ENCODE results near the gene PRKX. TPM values are rescaled to one million over a fixed set of nuclear protein-coding genes. Genes with fewer than 3 reads are reported as not detected.

The PRKX gene
- total RNA-seq, 1 donor = 13.4 TPM

DNA sequence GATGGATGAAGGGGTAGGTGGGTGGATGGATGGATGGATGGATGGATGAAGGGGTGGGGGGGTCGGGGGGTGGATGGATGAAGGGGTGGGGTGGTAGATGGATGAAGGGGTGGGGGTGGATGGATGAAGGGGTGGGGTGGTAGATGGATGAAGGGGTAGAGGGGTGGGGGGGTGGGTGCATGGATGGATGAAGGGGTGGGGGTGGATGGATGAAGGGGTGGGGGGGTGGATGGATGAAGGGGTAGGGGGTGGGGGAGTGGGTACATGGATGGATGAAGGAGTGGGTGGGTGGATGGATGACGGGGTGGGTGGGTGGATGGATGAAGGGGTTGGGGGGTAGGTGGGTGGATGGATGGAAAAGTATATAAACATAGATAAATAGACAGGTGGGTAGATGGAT lies 74.2 kb downstream of the PRKX start:
- Histone ChIP-seq H2AFZ (ENCODE audit: low read length) (no peak overlapping the region), H3K27ac (ENCODE audit: low read depth, low read length) (no peak overlapping the region), H3K27me3 (ENCODE audit: insufficient read depth, low read length) (no peaks in the 10 kb centered on the region), H3K4me2 (ENCODE audit: insufficient read depth, low read length) (no peak overlapping the region), H3K9me3 (ENCODE audit: low read depth, low read length) (no peaks in the 10 kb centered on the region), H3K4me1 (ENCODE audit: insufficient read depth, low read length) (no peaks in the 10 kb centered on the region), H3K36me3 (ENCODE audit: insufficient read depth, low read length) (no peaks in the 10 kb centered on the region), H4K20me1 (ENCODE audit: insufficient read depth, low read length) (no peaks in the 10 kb centered on the region), H3K4me3 (ENCODE audit: insufficient read depth, low read length) (no peak overlapping the region), H3K79me2 (ENCODE audit: insufficient read depth, low read length) (no peaks in the 10 kb centered on the region)
- TF ChIP-seq, protein P1, sequence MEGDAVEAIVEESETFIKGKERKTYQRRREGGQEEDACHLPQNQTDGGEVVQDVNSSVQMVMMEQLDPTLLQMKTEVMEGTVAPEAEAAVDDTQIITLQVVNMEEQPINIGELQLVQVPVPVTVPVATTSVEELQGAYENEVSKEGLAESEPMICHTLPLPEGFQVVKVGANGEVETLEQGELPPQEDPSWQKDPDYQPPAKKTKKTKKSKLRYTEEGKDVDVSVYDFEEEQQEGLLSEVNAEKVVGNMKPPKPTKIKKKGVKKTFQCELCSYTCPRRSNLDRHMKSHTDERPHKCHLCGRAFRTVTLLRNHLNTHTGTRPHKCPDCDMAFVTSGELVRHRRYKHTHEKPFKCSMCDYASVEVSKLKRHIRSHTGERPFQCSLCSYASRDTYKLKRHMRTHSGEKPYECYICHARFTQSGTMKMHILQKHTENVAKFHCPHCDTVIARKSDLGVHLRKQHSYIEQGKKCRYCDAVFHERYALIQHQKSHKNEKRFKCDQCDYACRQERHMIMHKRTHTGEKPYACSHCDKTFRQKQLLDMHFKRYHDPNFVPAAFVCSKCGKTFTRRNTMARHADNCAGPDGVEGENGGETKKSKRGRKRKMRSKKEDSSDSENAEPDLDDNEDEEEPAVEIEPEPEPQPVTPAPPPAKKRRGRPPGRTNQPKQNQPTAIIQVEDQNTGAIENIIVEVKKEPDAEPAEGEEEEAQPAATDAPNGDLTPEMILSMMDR (IDR thresholded peaks at IDR 0.05; ENCODE audit: extremely low read depth, low read depth, low read length) = no peak
- no peak for DNase-seq (ENCODE audit: insufficient read length, low spot score, missing footprints)

DNA sequence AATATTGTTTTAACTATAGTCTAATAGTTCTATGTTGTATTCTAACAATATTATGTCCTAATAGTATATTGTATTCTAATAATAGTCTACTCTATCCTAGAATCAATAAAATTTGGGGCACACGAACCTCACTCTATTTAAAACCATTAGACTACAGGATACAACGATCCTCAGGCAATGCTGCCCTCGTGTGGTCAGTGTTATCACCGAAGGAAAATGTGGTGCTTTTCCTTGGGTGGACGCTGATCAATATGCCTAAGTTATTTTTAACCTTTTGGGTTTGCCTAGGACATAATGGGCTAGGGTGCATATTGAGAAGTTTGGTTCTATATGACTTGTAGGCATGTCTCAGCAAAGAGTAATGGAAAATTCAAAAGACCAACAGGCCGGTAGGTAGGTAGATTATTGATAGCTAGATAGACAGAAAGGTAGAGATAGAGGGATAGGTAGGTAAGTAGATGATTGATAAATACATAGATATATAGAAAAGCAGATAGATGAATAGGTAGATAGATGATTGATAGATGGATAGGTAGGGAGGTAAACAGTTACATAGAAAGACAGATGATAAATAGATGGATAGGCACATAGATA lies 75.1 kb downstream of the PRKX start:
- Histone ChIP-seq H3K4me1 (ENCODE audit: insufficient read depth, low read length) (no peaks in the 10 kb centered on the region), H3K9me3 (ENCODE audit: low read depth, low read length) (no peaks in the 10 kb centered on the region), H3K4me3 (ENCODE audit: insufficient read depth, low read length) (no peak overlapping the region), H3K79me2 (ENCODE audit: insufficient read depth, low read length) (no peaks in the 10 kb centered on the region), H3K27me3 (ENCODE audit: insufficient read depth, low read length) (no peaks in the 10 kb centered on the region), H3K4me2 (ENCODE audit: insufficient read depth, low read length) (no peak overlapping the region), H4K20me1 (ENCODE audit: insufficient read depth, low read length) (no peaks in the 10 kb centered on the region), H3K27ac (ENCODE audit: low read depth, low read length) (no peak overlapping the region), H3K36me3 (ENCODE audit: insufficient read depth, low read length) (no peaks in the 10 kb centered on the region), H2AFZ (ENCODE audit: low read length) (no peak overlapping the region)
- TF ChIP-seq, protein P1 (IDR thresholded peaks at IDR 0.05; ENCODE audit: extremely low read depth, low read depth, low read length) = peak; percentile 68
- DNase-seq (ENCODE audit: insufficient read length, low spot score, missing footprints) = peak; percentile 92

DNA sequence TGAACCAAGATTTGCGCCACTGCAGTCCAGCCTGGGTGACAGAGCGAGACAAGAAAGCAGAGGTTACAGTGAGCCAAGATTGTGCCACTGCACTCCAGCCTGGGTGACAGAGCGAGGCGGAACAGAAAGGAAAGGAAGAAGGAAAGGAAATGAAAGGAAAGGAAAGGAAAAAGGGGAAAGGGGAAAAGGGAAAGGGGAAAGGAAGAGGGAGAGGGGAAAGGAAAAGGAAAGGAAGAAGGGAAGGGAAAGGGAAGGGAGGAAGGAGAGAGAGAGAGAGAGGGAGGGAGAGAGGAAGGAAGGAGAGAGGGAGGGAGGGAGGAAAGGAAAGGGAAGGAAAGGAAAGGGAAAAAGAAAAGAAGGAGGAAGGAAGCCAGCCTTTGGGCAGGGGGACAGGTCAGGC lies 76.6 kb downstream of the PRKX start:
- TF ChIP-seq, protein P1 (IDR thresholded peaks at IDR 0.05; ENCODE audit: extremely low read depth, low read depth, low read length) = no peak
- Histone ChIP-seq H3K79me2 (ENCODE audit: insufficient read depth, low read length) (no peaks in the 10 kb centered on the region), H4K20me1 (ENCODE audit: insufficient read depth, low read length) (no peaks in the 10 kb centered on the region), H3K4me3 (ENCODE audit: insufficient read depth, low read length) (no peak overlapping the region), H2AFZ (ENCODE audit: low read length) (no peak overlapping the region), H3K9me3 (ENCODE audit: low read depth, low read length) (no peaks in the 10 kb centered on the region), H3K27me3 (ENCODE audit: insufficient read depth, low read length) (no peaks in the 10 kb centered on the region), H3K4me2 (ENCODE audit: insufficient read depth, low read length) (no peak overlapping the region), H3K4me1 (ENCODE audit: insufficient read depth, low read length) (no peaks in the 10 kb centered on the region), H3K36me3 (ENCODE audit: insufficient read depth, low read length) (no peaks in the 10 kb centered on the region), H3K27ac (ENCODE audit: low read depth, low read length) (no peak overlapping the region)
- no peak for DNase-seq (ENCODE audit: insufficient read length, low spot score, missing footprints)

DNA sequence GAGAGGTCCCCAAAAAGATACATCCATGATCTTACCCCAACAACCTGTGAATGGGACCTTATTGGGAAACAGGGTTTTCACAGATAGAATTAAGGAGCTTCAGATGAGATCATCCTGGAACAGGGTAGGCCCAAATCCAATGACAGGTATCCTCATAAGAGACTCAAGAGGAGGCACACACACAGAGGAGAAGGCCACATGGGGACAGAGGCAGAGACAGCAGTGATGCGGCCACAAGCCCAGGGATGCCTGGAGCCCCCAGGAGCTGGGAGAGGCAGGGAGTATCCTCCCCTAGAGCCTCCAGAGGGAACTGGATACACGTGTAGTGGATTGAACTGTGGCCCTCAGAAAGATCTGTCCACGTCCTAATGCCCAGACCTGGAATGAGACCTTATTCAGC lies 82.3 kb downstream of the PRKX start:
- Histone ChIP-seq H3K4me2 (ENCODE audit: insufficient read depth, low read length) (no peak overlapping the region), H3K27ac (ENCODE audit: low read depth, low read length) (no peak overlapping the region), H3K27me3 (ENCODE audit: insufficient read depth, low read length) (no peaks in the 10 kb centered on the region), H3K79me2 (ENCODE audit: insufficient read depth, low read length) (no peaks in the 10 kb centered on the region), H3K36me3 (ENCODE audit: insufficient read depth, low read length) (no peaks in the 10 kb centered on the region), H4K20me1 (ENCODE audit: insufficient read depth, low read length) (no peaks in the 10 kb centered on the region), H2AFZ (ENCODE audit: low read length) (no peak overlapping the region), H3K4me3 (ENCODE audit: insufficient read depth, low read length) (no peak overlapping the region), H3K9me3 (ENCODE audit: low read depth, low read length) (no peaks in the 10 kb centered on the region), H3K4me1 (ENCODE audit: insufficient read depth, low read length) (no peaks in the 10 kb centered on the region)
- TF ChIP-seq, protein P1 (IDR thresholded peaks at IDR 0.05; ENCODE audit: extremely low read depth, low read depth, low read length) = no peak
- DNase-seq (ENCODE audit: insufficient read length, low spot score, missing footprints) = no peak

Measured in osteoblast (primary cell).